NCI-H2081 treated with DMSO at 0.1 percent for 48 hours (cell line): ENCODE results near the gene SPTB.

Experiments
- DNase-seq: peaks from one replicate; lab custom pipeline; 2025; lab: John Stamatoyannopoulos, UW

Gene SPTB

GRCh38 chr14:64885559-64885958 is 5.9 kb upstream of the SPTB start:
- no peak for DNase-seq

GRCh38 chr14:64880221-64881121 is 764 bp upstream of the SPTB start:
- no peak for DNase-seq

GRCh38 chr14:64878837-64879634 is 671 bp downstream of the SPTB start:
- no peak for DNase-seq

- no peak for DNase-seq
These were observed 1.9 kb downstream of the SPTB start for GRCh38 chr14:64877846-64878245.

GRCh38 chr14:64875350-64875749 is 4.4 kb downstream of the SPTB start:
- no peak for DNase-seq

- DNase-seq, result no peak
These were observed 6.0 kb downstream of the SPTB start for GRCh38 chr14:64873506-64874219.

GRCh38 chr14:64871344-64871743 is 8.4 kb downstream of the SPTB start:
- DNase-seq, result no peak

GRCh38 chr14:64870160-64870559 is 9.5 kb downstream of the SPTB start:
- no peak for DNase-seq

GRCh38 chr14:64868841-64869240 is 10.9 kb downstream of the SPTB start:
- DNase-seq, result no peak

- DNase-seq, result no peak
These were observed 11.3 kb downstream of the SPTB start for GRCh38 chr14:64868379-64868778.

GRCh38 chr14:64867182-64867581 is 12.5 kb downstream of the SPTB start:
- DNase-seq, result no peak

- DNase-seq, result no peak
These were observed 13.7 kb downstream of the SPTB start for GRCh38 chr14:64865992-64866391.

GRCh38 chr14:64865109-64865508 is 14.6 kb downstream of the SPTB start:
- no peak for DNase-seq

- DNase-seq, result no peak
These were observed 15.4 kb downstream of the SPTB start for GRCh38 chr14:64864258-64864657.

- no peak for DNase-seq
These were observed 17.8 kb downstream of the SPTB start for GRCh38 chr14:64861916-64862315.

- DNase-seq, result no peak
These were observed 19.7 kb downstream of the SPTB start for GRCh38 chr14:64860039-64860438.

- no peak for DNase-seq
These were observed 21.5 kb downstream of the SPTB start for GRCh38 chr14:64857979-64858744.

GRCh38 chr14:64856529-64857445 is 22.9 kb downstream of the SPTB start:
- no peak for DNase-seq

GRCh38 chr14:64855721-64856528 is 23.8 kb downstream of the SPTB start:
- DNase-seq, result no peak
